Stimulated activated CD8-positive, alpha-beta memory T cell treated with anti-CD3 and anti-CD28 coated beads, Interleukin-2, amount 100 ng/mL, for 48 hours (primary cell): ENCODE results near the gene DLGAP1.
A peak's percentile ranks its signal among the peaks of the same experiment; 100 is the strongest.

Experiments used
- DNase-seq, 2 donors: peaks; one replicate each; pipeline ENCODE4 v3.0.0-alpha.2; 2020; ENCODE audit warnings: low read depth in 2 of 2

Gene DLGAP1

DNA sequence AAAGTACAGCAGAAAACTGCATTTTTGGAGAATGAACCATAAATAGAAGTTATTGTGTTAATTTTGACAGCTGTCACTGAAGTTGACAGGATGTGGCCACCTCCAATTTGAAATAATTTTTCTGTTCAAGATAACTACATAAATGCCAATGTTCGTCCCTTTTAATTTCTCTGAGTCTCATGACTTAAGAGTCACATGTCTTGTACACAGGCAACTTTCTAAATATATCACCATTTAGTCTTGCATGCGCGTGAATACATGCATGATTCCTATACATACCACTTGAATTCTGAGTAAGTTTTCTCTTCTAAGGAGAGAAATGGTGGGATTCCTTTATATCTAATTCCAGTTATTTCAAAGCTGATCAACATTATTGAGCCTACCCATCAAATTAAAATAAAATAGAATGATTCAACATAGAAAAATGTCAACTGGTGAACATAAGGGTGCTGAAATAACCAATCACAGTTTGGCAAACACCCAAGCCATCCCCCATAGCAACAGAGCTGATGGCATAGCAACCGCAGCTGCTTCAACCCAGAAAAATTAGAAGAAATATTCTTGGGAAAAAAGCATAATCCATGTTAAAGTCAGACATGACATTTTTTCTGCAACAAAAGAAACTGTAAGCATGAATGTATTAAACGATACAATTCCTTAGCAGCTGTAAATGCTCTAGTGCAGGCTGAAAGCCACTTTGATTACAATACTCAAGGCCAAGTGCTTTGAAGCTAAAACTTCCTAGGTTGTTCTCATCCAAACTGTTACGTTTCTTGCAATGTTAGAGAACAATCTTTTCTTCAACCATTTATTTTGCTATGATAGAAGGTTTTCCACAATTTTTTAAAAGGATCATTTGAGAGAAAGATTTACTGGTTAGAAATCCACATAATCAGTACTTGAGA lies 282.7 kb downstream of the DLGAP1 start:
- DNase-seq: no peak

DNA sequence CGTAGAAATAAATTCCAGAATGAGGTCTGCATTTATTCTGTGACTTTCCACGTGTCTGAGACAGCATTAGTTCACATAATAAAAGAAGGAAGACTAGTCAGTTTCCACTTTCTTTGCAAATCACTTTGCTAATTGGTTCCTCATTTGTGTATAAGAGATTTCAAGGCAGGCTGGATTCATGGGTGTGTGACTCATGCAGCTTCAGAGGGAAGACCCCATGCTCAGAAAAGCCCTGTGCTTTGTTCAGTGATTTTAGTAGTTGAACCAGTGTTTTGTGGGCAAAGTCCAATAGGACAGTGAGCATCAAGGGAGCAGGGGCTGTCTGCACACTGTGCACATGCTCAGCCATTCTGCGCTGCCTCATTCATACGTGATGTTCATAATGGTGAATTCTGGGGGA lies 297.8 kb downstream of the DLGAP1 start:
- DNase-seq: no peak

GRCh38 chr18:4146797-4147196 lies 308.3 kb downstream of the DLGAP1 start:
- DNase-seq: no peak

DNA sequence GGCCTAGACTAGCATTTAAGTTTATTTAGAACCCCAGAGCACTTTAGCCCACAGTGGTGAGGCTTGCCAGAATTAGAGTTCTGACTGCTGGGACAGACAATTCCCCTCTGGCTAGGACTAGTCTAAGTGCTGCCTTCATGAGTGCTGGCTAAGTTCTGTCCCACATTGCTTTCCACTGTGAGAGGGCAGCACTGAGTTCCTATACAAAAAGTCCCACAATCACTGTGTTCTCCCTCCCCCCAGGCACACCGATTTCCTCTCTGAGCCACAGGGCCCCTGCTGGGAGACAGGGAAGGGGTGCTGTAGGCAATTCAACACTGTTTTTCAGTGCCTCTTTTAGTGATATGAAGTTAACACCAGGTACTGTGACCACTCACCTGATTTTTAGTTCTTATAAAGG lies 310.9 kb downstream of the DLGAP1 start:
- no peak for DNase-seq

DNA sequence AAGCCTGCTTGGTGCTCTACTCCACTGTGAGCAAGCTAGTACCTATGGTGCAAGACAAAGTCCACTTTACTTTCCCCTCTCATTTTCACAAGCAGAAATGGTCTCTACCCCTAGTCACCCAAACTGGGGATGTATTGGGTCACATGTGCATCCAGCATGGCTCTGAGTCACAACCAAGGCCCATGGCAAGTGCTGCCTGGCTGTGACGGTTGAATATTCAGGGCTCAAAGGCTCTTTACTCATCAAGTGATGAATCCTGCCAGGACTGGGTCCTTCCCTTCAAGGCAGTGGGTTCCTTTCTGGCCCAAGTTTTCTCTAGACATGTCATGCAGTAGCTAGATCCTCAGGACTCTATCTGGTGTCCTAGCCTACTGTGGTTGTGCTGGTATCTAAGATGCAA lies 311.5 kb downstream of the DLGAP1 start:
- DNase-seq: no peak

DNA sequence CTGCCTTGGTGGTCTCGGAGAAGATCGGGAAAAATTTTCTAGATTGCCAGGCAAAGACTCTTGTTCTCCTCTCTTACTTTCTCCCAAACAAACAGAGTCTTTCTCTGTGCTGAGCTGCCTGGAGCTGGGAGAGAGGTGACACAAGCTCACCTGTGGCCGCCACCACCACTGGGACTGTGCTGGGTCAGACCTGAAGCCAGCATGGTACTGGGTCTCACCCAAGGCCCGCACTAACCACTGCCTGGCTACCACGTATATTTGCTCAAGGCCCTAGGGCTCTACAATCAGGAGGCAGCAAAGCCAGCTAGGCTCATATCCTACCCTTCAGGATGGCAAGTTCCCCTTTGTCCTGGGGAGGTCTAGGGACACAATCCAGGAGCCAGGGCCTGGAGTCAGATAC lies 312.2 kb downstream of the DLGAP1 start:
- no peak for DNase-seq

GRCh38 chr18:4134700-4135099 lies 320.4 kb downstream of the DLGAP1 start:
- DNase-seq: no peak

- DNase-seq: no peak
Observed at GRCh38 chr18:4130734-4131719, 324.1 kb downstream of the DLGAP1 start.

DNA sequence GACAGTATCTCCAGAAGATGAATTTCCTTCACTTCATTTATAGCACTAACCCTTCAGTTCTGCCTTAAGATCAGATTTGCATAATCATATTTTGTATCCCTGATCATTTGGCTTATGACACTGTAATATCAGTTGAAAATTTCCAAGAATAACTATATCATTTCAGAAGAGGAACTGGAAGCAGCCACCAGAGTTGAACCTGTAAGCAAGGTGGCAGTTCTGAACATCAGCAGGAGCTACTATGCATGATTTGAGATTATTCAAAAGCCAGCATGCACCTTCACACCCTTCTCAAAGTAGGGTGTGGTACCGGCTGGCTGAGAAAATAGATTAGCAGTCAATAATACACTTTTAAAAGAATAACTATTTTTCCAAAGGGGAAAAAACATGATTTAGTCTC lies 328.2 kb downstream of the DLGAP1 start:
- DNase-seq: no peak

- no peak for DNase-seq
Observed at GRCh38 chr18:4125627-4126230, 329.4 kb downstream of the DLGAP1 start.

GRCh38 chr18:4125224-4125623 lies 329.9 kb downstream of the DLGAP1 start:
- DNase-seq: no peak

DNA sequence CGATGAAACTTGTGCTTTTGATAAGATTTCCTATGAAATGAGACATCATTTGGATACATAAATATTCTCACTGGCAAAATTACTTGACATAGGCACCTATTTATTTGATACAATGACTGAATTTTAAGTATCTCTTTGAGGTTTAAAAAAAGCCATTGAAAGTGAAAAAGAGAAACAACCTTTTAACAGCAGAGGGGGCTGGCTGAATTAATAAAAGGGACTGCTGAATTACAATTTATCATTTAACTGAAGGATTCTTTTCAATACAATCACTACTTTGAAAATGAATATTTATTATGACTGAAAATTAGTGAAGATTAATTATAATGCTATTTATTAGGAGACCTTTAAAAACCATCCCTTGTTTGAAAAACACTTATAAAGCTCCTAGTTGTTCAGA lies 335.3 kb downstream of the DLGAP1 start:
- DNase-seq: no peak

- DNase-seq: no peak
Observed at GRCh38 chr18:4119127-4119648, 335.9 kb downstream of the DLGAP1 start.

DNA sequence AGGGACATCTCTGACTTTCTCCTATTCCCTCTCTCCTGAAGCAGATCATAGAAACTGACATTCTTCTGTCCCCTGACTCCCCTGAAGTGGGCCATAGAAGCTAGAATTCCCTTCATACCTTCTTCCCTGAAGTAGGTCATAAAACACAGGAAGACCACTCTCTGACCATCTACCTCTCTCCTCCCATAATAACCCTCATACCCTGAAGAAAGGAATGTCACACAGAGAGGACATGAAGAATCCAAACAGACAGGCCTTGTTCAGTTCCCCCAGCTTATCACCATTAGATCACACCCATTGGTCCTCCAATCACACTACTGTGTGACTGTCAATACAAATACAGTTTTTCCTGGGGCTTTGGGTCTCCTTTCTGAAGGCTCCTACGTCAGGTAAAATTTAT lies 347.1 kb downstream of the DLGAP1 start:
- no peak for DNase-seq

DNA sequence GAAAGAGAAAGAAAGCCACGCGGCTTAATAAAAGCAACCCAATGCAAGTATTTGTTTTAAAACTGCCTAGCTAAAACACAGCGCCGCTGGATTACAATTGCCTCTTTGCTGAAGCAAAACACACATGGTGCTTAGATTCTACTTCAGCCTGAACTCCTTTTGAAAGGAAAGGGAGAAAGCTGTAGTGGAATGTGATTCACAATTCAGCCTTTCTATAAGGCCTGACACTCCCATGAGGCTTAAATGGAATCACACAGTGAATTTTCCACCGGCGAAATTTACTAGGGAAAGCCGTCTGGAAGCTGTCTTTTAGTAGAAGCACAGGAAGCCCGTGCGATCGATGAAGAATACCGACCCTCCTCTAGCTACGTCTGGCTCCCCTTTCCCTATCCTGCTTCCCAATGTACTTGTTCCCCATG lies 348.0 kb downstream of the DLGAP1 start:
- no peak for DNase-seq

DNA sequence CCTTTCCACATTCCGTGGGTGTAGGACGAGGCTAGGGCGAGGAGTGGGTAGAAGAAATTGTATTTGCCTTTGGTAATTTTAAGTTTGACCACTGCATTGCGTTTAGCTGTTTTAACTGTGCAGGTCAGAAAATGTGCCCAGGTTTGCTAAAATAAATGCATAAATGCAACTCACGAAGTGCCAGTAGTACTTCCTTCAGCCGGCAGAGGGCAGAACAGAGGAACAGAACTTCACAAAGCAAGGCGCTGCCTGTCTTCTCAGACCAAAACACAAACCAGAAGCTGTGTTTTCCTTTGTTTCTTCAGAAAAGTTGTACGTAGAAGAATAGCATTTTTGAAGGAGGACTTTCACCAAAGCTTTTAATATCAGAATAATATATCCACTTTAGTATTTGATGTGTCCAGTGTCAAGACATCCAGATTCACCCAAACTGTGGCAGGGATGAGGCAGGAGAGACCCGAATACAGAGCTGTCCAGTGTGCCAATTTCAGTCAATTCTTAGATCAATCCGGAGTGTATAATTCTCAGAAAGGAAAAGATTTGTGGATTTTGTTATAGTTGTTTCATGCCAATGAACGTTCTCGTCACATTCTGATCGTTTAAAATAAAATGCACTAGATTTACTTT lies 348.6 kb downstream of the DLGAP1 start:
- peak; percentile 20 to 53 for DNase-seq

DNA sequence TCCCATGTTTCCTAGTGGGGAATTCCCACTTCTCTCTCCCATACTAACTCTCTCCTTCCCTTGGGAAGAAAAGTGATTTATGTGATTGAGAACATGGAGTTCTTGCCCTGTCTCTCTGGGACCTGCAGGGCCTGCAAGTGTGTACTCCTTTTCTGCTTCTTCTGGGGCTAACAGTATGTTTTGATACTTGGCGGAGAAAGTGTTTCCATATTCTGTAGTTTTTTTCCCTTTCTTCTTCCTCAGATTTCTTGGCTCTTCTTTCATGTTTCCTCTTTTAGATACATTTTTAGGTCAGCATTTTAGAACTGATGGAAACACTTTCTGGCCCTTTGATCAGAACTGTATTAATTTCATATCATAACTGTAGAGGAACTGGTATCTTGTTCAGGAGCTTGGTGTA lies 352.2 kb downstream of the DLGAP1 start:
- no peak for DNase-seq

GRCh38 chr18:4101009-4101408 lies 354.1 kb downstream of the DLGAP1 start:
- no peak for DNase-seq

DNA sequence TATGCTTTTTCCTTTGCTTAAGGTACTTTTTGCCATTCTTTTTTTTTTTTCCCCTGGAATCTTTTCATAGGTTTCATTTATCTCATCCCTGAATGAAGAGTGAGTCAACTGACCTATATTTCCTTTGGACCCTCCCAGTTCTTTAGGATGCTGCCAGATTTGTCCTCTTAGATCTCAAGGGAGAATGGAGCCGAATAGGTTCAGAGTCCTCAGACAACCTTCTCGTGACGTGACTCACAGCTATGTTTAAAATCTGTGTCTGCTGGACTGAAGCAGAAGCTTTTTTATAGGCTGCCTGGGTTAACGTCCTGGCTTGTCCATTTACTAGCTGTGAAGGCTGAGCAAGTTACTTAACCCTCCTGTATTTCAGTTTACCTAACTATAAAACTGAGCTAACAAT lies 358.6 kb downstream of the DLGAP1 start:
- DNase-seq: no peak

DNA sequence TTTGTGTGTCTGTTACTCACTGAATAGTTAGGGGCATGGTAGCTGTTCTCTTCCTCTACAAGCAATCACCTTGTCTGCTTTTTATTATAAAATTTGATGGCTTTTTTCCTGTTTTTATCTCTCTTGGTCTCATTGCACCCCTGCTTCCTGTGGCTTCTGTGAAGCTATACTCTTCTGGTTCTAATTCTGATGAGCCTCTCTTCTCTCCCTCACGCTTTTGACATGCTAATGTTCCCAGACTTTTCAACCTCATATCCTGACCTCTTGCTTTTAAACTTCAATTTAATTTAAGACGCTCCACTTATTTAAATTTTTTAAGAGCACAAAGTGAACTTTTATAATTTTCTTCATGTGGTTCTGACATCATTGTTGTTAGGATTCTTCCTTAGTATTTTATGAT lies 361.4 kb downstream of the DLGAP1 start:
- DNase-seq: no peak

- no peak for DNase-seq
Observed at GRCh38 chr18:4084382-4084900, 370.7 kb downstream of the DLGAP1 start.
